Measurements from ENCODE around the gene ELOVL7.
"Not testable (repeated sequence)": the region's sequence is repeated elsewhere in the genome, so short reads cannot be mapped to it uniquely, and the experiment has no call there.

ELOVL7 gene

GRCh38 chr5:60829490-60830266 lies 14.4 kb downstream of the ELOVL7 start:
- DNase-seq = no peak

GRCh38 chr5:60827201-60827600 lies 16.9 kb downstream of the ELOVL7 start:
- no peak for DNase-seq

- no peak for DNase-seq
Observed at GRCh38 chr5:60826653-60827052, 17.4 kb downstream of the ELOVL7 start.

- no peak for DNase-seq
Observed at GRCh38 chr5:60823574-60823973, 20.5 kb downstream of the ELOVL7 start.

GRCh38 chr5:60822285-60822556 lies 21.8 kb downstream of the ELOVL7 start:
- no peak for DNase-seq

- DNase-seq = no peak
Observed at GRCh38 chr5:60821488-60822284, 22.4 kb downstream of the ELOVL7 start.

- no peak for DNase-seq
Observed at GRCh38 chr5:60820593-60821487, 23.2 kb downstream of the ELOVL7 start.

- not testable (repeated sequence) for DNase-seq
Observed at GRCh38 chr5:60816138-60816537, 27.9 kb downstream of the ELOVL7 start.

- DNase-seq = no peak
Observed at GRCh38 chr5:60814498-60814897, 29.6 kb downstream of the ELOVL7 start.

- DNase-seq = no peak
Observed at GRCh38 chr5:60812426-60812825, 31.6 kb downstream of the ELOVL7 start.

GRCh38 chr5:60811105-60811504 lies 33.0 kb downstream of the ELOVL7 start:
- DNase-seq = no peak

GRCh38 chr5:60810438-60811085 lies 33.5 kb downstream of the ELOVL7 start:
- no peak for DNase-seq

- no peak for DNase-seq
Observed at GRCh38 chr5:60809891-60810425, 34.1 kb downstream of the ELOVL7 start.

- DNase-seq = no peak
Observed at GRCh38 chr5:60806591-60807243, 37.4 kb downstream of the ELOVL7 start.

GRCh38 chr5:60805463-60805862 lies 38.6 kb downstream of the ELOVL7 start:
- no peak for DNase-seq

- DNase-seq = no peak
Observed at GRCh38 chr5:60803712-60804111, 40.4 kb downstream of the ELOVL7 start.

GRCh38 chr5:60802986-60803385 lies 41.1 kb downstream of the ELOVL7 start:
- no peak for DNase-seq

- no peak for DNase-seq
Observed at GRCh38 chr5:60802226-60802625, 41.8 kb downstream of the ELOVL7 start.

- DNase-seq = no peak
Observed at GRCh38 chr5:60797482-60798153, 46.5 kb downstream of the ELOVL7 start.

GRCh38 chr5:60795424-60795950 lies 48.6 kb downstream of the ELOVL7 start:
- not testable (repeated sequence) for DNase-seq

- no peak for DNase-seq
Observed at GRCh38 chr5:60794691-60795090, 49.4 kb downstream of the ELOVL7 start.
